Measurements from ENCODE around the gene ZNF689.

ZNF689 gene

GRCh38 chr16:30562021-30562420, 48.2 kb downstream of the ZNF689 start:
- no peak for DNase-seq
- no peak for ATAC-seq

DNA sequence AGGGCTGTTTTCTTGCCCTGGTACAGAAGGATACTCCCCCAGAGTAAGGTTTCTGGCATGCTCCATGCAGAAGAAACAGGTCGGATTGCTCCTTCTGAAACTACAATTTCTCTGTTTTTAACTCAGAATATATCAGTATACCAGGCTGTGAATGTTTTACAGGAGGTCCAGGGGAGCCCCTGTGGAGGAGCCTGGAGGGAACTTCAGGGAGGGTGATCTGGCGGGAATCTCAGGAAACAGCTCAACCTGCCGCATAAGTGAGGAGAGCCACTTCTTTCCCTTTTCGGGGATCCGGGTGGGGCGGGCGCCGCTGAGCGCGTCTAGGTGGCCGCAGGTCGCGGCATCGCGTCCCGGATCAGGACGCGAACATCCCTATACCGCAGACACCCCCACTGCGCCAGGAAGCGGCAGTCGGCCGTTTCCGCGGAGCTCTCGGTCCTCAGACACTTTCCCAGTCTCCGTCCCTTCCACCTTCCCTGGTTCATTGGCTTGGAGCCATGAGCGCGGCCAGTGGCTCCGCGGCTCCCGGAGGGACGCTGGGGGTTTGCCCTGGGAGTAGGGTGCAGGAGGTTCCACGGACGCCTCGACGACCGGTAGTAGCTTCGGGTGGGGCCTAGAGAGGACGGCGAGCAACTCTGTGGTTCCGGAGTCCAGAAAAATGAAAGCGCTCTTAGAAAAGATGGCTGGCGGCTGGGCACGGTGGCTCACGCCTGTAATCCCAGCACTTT, 48.9 kb downstream of the ZNF689 start:
- DNase-seq (peak; percentile 35), ATAC-seq (no peak)

DNA sequence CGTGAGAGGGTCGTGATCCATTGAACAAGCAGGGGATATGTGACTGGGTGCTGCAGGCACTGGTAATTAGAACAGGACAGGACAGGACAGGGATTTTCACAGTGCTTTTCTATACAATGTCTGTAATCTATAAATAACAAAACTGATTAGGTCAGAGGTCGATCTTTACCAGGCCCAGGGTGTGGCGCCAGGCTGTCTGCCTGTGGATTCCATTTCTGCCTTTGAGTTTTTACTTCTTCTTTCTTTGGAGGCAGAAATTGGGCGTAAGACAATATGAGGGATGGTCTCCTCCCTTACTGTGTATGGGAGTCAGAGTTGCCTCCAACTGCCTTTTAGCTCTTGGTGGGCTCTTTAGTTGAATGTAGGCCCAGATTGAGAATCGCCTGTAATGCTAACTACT, 50.5 kb downstream of the ZNF689 start:
- DNase-seq, result no peak
- ATAC-seq, result no peak

GRCh38 chr16:30558789-30559377, 51.3 kb downstream of the ZNF689 start:
- ATAC-seq, result no peak
- DNase-seq, result no peak

GRCh38 chr16:30557957-30558788, 52.0 kb downstream of the ZNF689 start, which contains the start of gene ZNF764:
Gene ZNF764, minus strand, starts transcription at chr16:30558374. Its CDS starts 192 bp downstream, at chr16:30558182.
- peak; percentile 95 for DNase-seq
- ATAC-seq, result peak; percentile 95

- no peak for ATAC-seq
- DNase-seq, result peak; percentile 54
Measured at GRCh38 chr16:30557707-30557956, 52.6 kb downstream of the ZNF689 start.

DNA sequence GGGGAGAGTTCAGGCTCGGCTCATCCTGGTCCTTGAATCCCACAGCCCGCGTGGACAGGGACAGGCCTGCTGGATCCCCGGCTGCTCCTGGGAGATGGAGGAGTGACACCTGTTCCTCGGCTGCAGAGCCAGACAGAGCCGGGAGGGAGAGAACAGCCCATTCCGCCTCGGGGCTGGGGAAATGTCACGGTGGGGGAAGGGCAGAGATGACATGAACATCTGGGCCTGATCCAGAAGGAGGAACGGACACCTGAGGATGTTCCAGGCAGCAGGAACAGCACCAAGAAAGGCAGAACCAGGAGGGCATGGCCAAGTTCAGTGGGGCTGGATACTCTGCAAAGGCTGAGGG, 54.1 kb downstream of the ZNF689 start:
- DNase-seq (no peak), ATAC-seq (no peak)

DNA sequence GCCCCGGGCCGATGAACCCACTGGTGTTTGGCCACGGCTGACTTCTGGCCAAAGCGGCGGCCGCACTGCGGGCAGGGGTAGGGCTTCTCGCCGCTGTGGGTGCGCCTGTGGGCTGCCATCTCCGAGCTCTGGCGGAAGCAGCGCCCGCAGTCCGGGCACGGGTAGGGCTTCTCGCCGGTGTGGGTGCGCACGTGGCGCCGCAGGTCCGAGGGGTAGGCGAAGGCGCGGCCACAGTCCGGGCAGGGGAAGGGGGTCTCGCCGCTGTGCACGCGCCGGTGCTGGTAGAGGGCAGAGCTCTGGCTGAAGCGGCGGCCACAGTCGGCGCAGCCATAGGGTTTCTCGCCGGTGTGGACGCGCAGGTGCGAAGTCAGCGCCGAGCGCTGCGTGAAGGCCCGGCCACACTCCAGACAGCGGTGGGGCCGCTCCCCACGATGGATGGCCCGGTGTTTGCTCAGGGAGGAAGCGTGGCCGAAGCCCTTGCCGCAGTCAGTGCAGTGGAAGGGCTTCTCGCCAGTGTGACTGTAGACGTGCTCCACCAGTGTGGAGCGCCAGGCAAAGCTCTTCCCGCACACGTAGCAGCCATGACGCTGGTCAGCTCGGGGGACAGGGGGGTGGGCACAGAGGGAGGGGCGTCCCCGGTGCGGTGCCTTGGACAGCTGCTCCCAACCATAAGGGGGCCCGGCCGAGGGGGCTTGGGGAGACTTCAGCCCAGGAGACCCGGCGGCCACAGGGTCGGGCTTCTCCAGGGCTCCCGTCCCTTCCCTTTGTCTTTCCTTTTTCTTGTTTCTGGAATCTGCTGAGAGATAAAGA, 54.7 kb downstream of the ZNF689 start:
- ATAC-seq (no peak), DNase-seq (no peak)

DNA sequence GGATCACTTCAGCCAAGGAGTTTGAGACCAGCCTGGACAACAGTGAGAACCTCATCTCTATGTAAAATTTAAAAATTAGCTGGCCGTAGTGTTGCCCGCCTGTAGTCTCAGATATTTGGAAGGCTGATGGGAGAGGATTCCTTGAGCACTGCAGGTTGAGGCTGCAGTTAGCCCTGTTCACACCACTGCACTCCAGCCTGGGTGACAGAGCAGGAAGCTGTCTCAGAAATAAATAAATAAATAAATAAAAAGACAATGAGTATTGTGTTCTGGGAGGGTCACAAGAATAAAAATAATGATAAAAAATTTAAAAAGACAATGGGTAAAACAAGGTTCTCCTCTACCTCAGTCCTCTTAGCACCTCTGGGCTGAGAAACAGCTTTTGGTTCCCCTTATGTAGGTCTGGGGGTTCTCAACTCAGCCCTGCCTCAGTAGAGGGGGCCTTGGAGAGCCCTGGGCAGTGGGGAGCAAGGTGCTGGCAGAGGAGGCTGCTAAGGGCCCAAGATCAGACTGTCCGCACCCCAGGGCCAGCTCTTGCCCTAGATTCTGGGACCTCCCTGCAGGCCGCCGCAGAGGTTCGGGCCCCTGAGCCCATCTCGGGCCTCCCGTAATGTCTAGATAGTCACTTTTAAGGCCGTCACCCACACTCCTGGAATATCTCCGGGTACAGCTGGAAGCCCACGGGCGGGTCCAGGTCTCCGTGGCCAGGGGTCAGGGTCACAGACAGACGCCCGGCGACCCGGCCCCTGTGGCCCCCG, 55.5 kb downstream of the ZNF689 start:
- DNase-seq (no peak), ATAC-seq (no peak)

DNA sequence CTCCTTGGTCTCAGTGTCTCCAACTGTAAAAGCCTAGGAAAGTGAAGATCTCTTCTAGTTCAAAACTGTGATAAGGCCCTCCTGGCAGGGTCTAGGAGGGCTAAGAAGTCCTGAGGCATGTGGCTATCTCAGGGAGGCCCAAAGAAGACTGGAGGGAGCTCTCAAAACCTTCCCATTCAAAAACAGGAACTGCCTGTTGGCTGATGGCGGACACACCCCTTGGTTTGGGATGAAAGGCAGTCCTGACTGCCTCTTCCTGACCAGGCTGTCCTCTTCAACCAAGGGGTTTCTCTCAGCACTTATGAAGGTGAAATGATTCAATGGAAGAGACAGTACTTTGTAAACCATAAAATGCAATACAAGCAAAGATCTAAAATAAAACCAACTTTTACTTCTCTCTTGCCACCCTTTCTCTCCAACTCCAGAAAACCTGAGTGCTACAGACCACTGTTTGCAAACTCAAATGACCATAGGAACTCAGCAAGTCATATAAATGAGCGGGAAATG, 56.7 kb downstream of the ZNF689 start:
- no peak for ATAC-seq
- DNase-seq, result no peak

- DNase-seq, result no peak
- no peak for ATAC-seq
Measured at GRCh38 chr16:30552956-30553355, 57.2 kb downstream of the ZNF689 start.
